Measurements from ENCODE around the gene TTN. TPM values are rescaled to one million over a fixed set of nuclear protein-coding genes. Genes with fewer than 3 reads are reported as not detected.

TTN gene
- total RNA-seq, 1 donor from 2014 or later, result 0.50 TPM

- Histone ChIP-seq H3K36me3 (ENCODE audit: insufficient read depth, low read length) (peaks cover 5% of the 10 kb centered on the region), H3K27ac (ENCODE audit: low read depth, low read length) (no peak overlapping the region), H3K4me3 (ENCODE audit: insufficient read depth, low read depth, low read length) (no peak overlapping the region), H2AFZ (ENCODE audit: low read depth, low read length) (no peak overlapping the region), H3K27me3 (ENCODE audit: insufficient read depth, low read length) (no peaks in the 10 kb centered on the region), H3K4me2 (ENCODE audit: low read length) (no peak overlapping the region), H3K9ac (ENCODE audit: low read length) (no peak overlapping the region), H3K4me1 (ENCODE audit: insufficient read depth, low read length) (no peaks in the 10 kb centered on the region), H3K9me3 (ENCODE audit: insufficient read depth, low read depth, low read length) (no peaks in the 10 kb centered on the region), H3K79me2 (ENCODE audit: insufficient read depth, low read length) (peaks cover 26% of the 10 kb centered on the region), H4K20me1 (ENCODE audit: insufficient read depth, low read length) (no peaks in the 10 kb centered on the region)
- no peaks in the 10 kb centered on the region for H3K9me3 Mint-ChIP-seq (ENCODE audit: unreplicated experiment)
- no peak for DNase-seq (ENCODE audit: low read depth)
- H3K27me3 Mint-ChIP-seq (ENCODE audit: low read depth, unreplicated experiment), result no peaks in the 10 kb centered on the region
- TF ChIP-seq EZH2 (IDR thresholded peaks at IDR 0.05; ENCODE audit: insufficient read depth, low read length) (no peak), CTCF (IDR thresholded peaks at IDR 0.05; ENCODE audit: insufficient read depth, low read depth, low read length) (no peak)
- peaks cover 21% of the 10 kb centered on the region for H3K36me3 Mint-ChIP-seq (ENCODE audit: low read depth, unreplicated experiment)
- FAIRE-seq, result no peak
- no peaks in the 10 kb centered on the region for H3K4me1 Mint-ChIP-seq (ENCODE audit: low read depth, unreplicated experiment)
- H3K4me3 Mint-ChIP-seq (ENCODE audit: unreplicated experiment), result no peak overlapping the region
- no peak overlapping the region for H3K27ac Mint-ChIP-seq (ENCODE audit: unreplicated experiment)
These were observed 271.2 kb downstream of the TTN start for GRCh38 chr2:178536037-178536436.

- Histone ChIP-seq H2AFZ (ENCODE audit: low read depth, low read length) (no peak overlapping the region), H3K4me3 (ENCODE audit: insufficient read depth, low read depth, low read length) (no peak overlapping the region), H4K20me1 (ENCODE audit: insufficient read depth, low read length) (no peaks in the 10 kb centered on the region), H3K4me1 (ENCODE audit: insufficient read depth, low read length) (no peaks in the 10 kb centered on the region), H3K79me2 (ENCODE audit: insufficient read depth, low read length) (peaks cover 60% of the 10 kb centered on the region), H3K27ac (ENCODE audit: low read depth, low read length) (no peak overlapping the region), H3K9ac (ENCODE audit: low read length) (no peak overlapping the region), H3K27me3 (ENCODE audit: insufficient read depth, low read length) (no peaks in the 10 kb centered on the region), H3K9me3 (ENCODE audit: insufficient read depth, low read depth, low read length) (no peaks in the 10 kb centered on the region), H3K36me3 (ENCODE audit: insufficient read depth, low read length) (no peaks in the 10 kb centered on the region), H3K4me2 (ENCODE audit: low read length) (no peak overlapping the region)
- Mint-ChIP-seq H3K4me1 (ENCODE audit: low read depth, unreplicated experiment) (no peaks in the 10 kb centered on the region), H3K27ac (ENCODE audit: unreplicated experiment) (no peak overlapping the region), H3K4me3 (ENCODE audit: unreplicated experiment) (no peak overlapping the region), H3K36me3 (ENCODE audit: low read depth, unreplicated experiment) (peaks cover 18% of the 10 kb centered on the region), H3K9me3 (ENCODE audit: unreplicated experiment) (no peaks in the 10 kb centered on the region), H3K27me3 (ENCODE audit: low read depth, unreplicated experiment) (no peaks in the 10 kb centered on the region)
- TF ChIP-seq CTCF (IDR thresholded peaks at IDR 0.05; ENCODE audit: insufficient read depth, low read depth, low read length) (no peak), EZH2 (IDR thresholded peaks at IDR 0.05; ENCODE audit: insufficient read depth, low read length) (no peak)
- FAIRE-seq, result no peak
- DNase-seq (ENCODE audit: low read depth), result no peak
These were observed 276.1 kb downstream of the TTN start for GRCh38 chr2:178531168-178531567.

- Histone ChIP-seq H3K36me3 (ENCODE audit: insufficient read depth, low read length) (no peaks in the 10 kb centered on the region), H3K9ac (ENCODE audit: low read length) (no peak overlapping the region), H3K4me3 (ENCODE audit: insufficient read depth, low read depth, low read length) (no peak overlapping the region), H3K79me2 (ENCODE audit: insufficient read depth, low read length) (peaks cover 65% of the 10 kb centered on the region), H2AFZ (ENCODE audit: low read depth, low read length) (no peak overlapping the region), H3K27ac (ENCODE audit: low read depth, low read length) (no peak overlapping the region), H4K20me1 (ENCODE audit: insufficient read depth, low read length) (no peaks in the 10 kb centered on the region), H3K4me2 (ENCODE audit: low read length) (no peak overlapping the region), H3K4me1 (ENCODE audit: insufficient read depth, low read length) (no peaks in the 10 kb centered on the region), H3K9me3 (ENCODE audit: insufficient read depth, low read depth, low read length) (no peaks in the 10 kb centered on the region), H3K27me3 (ENCODE audit: insufficient read depth, low read length) (no peaks in the 10 kb centered on the region)
- H3K27ac Mint-ChIP-seq (ENCODE audit: unreplicated experiment), result no peak overlapping the region
- TF ChIP-seq CTCF (IDR thresholded peaks at IDR 0.05; ENCODE audit: insufficient read depth, low read depth, low read length) (no peak), EZH2 (IDR thresholded peaks at IDR 0.05; ENCODE audit: insufficient read depth, low read length) (no peak)
- H3K36me3 Mint-ChIP-seq (ENCODE audit: low read depth, unreplicated experiment), result peaks cover 17% of the 10 kb centered on the region
- DNase-seq (ENCODE audit: low read depth) (no peak), FAIRE-seq (no peak)
- no peaks in the 10 kb centered on the region for H3K4me1 Mint-ChIP-seq (ENCODE audit: low read depth, unreplicated experiment)
- H3K27me3 Mint-ChIP-seq (ENCODE audit: low read depth, unreplicated experiment), result no peaks in the 10 kb centered on the region
- no peak overlapping the region for H3K4me3 Mint-ChIP-seq (ENCODE audit: unreplicated experiment)
- no peaks in the 10 kb centered on the region for H3K9me3 Mint-ChIP-seq (ENCODE audit: unreplicated experiment)
These were observed 276.5 kb downstream of the TTN start for GRCh38 chr2:178530625-178531142.
